ENCODE measurements around the gene ADRM1. TPM values are rescaled to one million over a fixed set of nuclear protein-coding genes. Genes with fewer than 3 reads are reported as not detected.

ADRM1 gene
- total RNA-seq, 1 donor from 2014 or later = 70.5 TPM

GRCh38 chr20:62352402-62353288, 49.8 kb downstream of the ADRM1 start:
- peaks cover 62% of the 10 kb centered on the region for H3K4me1 ChIP-seq
- H3K27ac ChIP-seq (replicated peaks) = peak overlapping the region; percentile 98
- intact Hi-C loops (cut with micrococcal nuclease) = no loop called here
- H3K27me3 ChIP-seq (ENCODE audit: low read depth) = no peaks in the 10 kb centered on the region
- H3K36me3 ChIP-seq = peaks cover 33% of the 10 kb centered on the region
- TF ChIP-seq, protein P1, sequence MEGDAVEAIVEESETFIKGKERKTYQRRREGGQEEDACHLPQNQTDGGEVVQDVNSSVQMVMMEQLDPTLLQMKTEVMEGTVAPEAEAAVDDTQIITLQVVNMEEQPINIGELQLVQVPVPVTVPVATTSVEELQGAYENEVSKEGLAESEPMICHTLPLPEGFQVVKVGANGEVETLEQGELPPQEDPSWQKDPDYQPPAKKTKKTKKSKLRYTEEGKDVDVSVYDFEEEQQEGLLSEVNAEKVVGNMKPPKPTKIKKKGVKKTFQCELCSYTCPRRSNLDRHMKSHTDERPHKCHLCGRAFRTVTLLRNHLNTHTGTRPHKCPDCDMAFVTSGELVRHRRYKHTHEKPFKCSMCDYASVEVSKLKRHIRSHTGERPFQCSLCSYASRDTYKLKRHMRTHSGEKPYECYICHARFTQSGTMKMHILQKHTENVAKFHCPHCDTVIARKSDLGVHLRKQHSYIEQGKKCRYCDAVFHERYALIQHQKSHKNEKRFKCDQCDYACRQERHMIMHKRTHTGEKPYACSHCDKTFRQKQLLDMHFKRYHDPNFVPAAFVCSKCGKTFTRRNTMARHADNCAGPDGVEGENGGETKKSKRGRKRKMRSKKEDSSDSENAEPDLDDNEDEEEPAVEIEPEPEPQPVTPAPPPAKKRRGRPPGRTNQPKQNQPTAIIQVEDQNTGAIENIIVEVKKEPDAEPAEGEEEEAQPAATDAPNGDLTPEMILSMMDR (IDR thresholded peaks at IDR 0.05; ENCODE audit: borderline replicate concordance) = peak; percentile 28
- H3K9me3 ChIP-seq (replicated peaks) = peaks cover 8% of the 10 kb centered on the region
- peak; percentile 88 for DNase-seq
- peak overlapping the region; percentile 6 for H3K4me3 ChIP-seq

GRCh38 chr20:62353289-62354030, 50.7 kb downstream of the ADRM1 start:
- no peak for DNase-seq
- TF ChIP-seq, protein P1 (IDR thresholded peaks at IDR 0.05; ENCODE audit: borderline replicate concordance) = no peak

GRCh38 chr20:62354031-62354808, 51.4 kb downstream of the ADRM1 start:
- no peak for DNase-seq
- intact Hi-C loops (cut with micrococcal nuclease) = no loop called here
- H3K9me3 ChIP-seq (replicated peaks) = peaks cover 1% of the 10 kb centered on the region
- peak overlapping the region; percentile 53 for H3K4me3 ChIP-seq
- peaks cover 78% of the 10 kb centered on the region for H3K4me1 ChIP-seq
- peak overlapping the region; percentile 98 for H3K27ac ChIP-seq (replicated peaks)
- TF ChIP-seq, protein P1 (IDR thresholded peaks at IDR 0.05; ENCODE audit: borderline replicate concordance) = no peak
- H3K27me3 ChIP-seq (ENCODE audit: low read depth) = no peaks in the 10 kb centered on the region
- H3K36me3 ChIP-seq = peaks cover 23% of the 10 kb centered on the region

More at GRCh38 chr20:62353289-62354030, 50.7 kb downstream of the ADRM1 start:
- Histone ChIP-seq H3K27me3 (ENCODE audit: low read depth) (no peaks in the 10 kb centered on the region), H3K4me3 (peak overlapping the region; percentile 6), H3K9me3 (replicated peaks) (peaks cover 8% of the 10 kb centered on the region), H3K4me1 (peaks cover 70% of the 10 kb centered on the region), H3K36me3 (peaks cover 25% of the 10 kb centered on the region), H3K27ac (replicated peaks) (peak overlapping the region; percentile 98)
- intact Hi-C loops (cut with micrococcal nuclease) = no loop called here

- Histone ChIP-seq H3K27me3 (ENCODE audit: low read depth) (no peaks in the 10 kb centered on the region), H3K9me3 (replicated peaks) (no peaks in the 10 kb centered on the region), H3K36me3 (peaks cover 23% of the 10 kb centered on the region), H3K27ac (replicated peaks) (peak overlapping the region; percentile 98), H3K4me3 (peak overlapping the region; percentile 53), H3K4me1 (peaks cover 84% of the 10 kb centered on the region)
- intact Hi-C loops (cut with micrococcal nuclease) = no loop called here
- TF ChIP-seq, protein P1 (IDR thresholded peaks at IDR 0.05; ENCODE audit: borderline replicate concordance) = no peak
- no peak for DNase-seq
Measured at GRCh38 chr20:62354811-62355341, 52.1 kb downstream of the ADRM1 start.

DNA sequence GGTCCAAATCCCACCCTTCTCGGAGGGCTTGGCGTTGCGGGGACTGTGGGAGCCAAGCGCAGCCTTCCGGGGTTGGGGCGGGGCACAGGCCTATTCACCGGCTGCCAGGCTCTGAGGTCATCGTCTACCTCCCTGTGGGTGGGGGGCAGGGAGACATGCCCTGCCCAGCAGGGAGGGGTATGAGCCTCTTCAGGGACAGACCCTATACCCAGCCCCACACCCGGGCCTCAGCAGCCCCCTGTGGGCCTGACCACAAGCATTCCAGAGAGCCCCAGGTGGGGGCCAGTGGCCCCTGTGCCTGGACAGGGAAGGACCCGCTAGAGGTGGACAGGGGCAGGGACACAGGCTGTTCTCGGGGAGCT, 52.7 kb downstream of the ADRM1 start:
- intact Hi-C loops (cut with micrococcal nuclease) = no loop called here
- peaks cover 19% of the 10 kb centered on the region for H3K36me3 ChIP-seq
- TF ChIP-seq, protein P1 (IDR thresholded peaks at IDR 0.05; ENCODE audit: borderline replicate concordance) = no peak
- DNase-seq = peak; percentile 69
- H3K9me3 ChIP-seq (replicated peaks) = no peaks in the 10 kb centered on the region
- peak overlapping the region; percentile 53 for H3K4me3 ChIP-seq
- peaks cover 87% of the 10 kb centered on the region for H3K4me1 ChIP-seq
- H3K27me3 ChIP-seq (ENCODE audit: low read depth) = no peaks in the 10 kb centered on the region
- H3K27ac ChIP-seq (replicated peaks) = peak overlapping the region; percentile 98
